ENCODE results near the gene ZFR.
"Not testable (repeated sequence)": the region's sequence is repeated elsewhere in the genome, so short reads cannot be mapped to it uniquely, and the experiment has no call there.

Gene ZFR

DNA sequence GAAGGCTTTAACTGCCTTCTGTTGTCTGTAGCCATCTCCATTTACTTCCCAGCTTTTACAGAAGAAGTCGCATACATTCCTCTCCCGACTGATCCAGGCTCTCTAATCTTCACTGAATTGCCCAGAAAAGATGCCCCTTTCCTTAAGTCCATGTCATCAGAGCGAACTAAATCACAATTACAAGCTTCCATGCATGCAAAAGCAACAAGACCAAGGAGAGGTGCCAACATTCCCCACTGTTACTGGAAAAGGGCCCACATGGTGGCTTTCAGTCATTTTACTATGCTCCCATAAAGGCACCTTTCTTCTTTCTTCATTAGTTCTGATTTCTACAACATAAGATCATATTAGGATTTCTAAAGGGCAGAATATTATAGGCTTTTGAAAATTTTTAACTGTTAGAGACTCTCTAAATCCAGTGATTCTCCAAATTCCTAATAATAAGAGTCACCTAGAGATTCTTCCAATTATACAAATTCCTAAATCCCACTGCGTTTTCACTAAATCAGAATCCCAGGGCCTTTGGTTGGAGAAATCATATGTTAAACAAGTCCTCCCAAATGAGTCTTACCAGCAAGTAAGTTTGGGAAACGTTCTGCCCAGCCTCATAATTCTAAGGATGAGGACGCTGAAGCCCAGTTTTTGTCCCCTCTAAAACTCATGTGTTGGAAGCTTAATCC, 17.0 kb upstream of the ZFR start:
- H3K36me3 Mint-ChIP-seq = no peaks in the 10 kb centered on the region
- H3K27ac Mint-ChIP-seq = no peak overlapping the region
- ATAC-seq = no peak
- no peak overlapping the region for H3K4me3 Mint-ChIP-seq
- no peaks in the 10 kb centered on the region for H3K9me3 Mint-ChIP-seq
- H3K4me1 Mint-ChIP-seq = peaks cover 13% of the 10 kb centered on the region
- no peak for DNase-seq (ENCODE audit: low spot score in 2 of 2)

DNA sequence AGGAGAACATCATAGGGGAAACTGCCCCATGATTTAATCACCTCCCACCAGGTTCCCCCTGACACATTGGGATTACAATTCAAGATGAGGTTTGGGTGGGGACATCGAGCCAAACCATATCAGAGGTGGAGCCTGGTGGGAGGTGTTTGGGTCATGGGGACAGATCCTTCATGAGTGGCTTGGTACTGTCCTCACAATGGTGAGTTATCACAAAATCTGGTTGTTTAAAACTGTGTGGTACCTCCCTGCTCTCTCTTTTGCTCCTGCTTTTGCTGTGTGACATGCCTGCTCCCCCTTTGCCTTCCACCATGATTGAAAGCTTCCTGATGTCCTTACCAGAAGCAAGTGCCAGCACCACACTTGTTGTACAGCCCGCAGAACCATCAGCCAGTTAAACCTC, 16.2 kb upstream of the ZFR start:
- Mint-ChIP-seq H3K27ac (no peak overlapping the region), H3K9me3 (no peaks in the 10 kb centered on the region), H3K4me3 (no peak overlapping the region), H3K36me3 (no peaks in the 10 kb centered on the region), H3K4me1 (peaks cover 13% of the 10 kb centered on the region)
- DNase-seq (ENCODE audit: low spot score in 2 of 2) (no peak), ATAC-seq (no peak)

DNA sequence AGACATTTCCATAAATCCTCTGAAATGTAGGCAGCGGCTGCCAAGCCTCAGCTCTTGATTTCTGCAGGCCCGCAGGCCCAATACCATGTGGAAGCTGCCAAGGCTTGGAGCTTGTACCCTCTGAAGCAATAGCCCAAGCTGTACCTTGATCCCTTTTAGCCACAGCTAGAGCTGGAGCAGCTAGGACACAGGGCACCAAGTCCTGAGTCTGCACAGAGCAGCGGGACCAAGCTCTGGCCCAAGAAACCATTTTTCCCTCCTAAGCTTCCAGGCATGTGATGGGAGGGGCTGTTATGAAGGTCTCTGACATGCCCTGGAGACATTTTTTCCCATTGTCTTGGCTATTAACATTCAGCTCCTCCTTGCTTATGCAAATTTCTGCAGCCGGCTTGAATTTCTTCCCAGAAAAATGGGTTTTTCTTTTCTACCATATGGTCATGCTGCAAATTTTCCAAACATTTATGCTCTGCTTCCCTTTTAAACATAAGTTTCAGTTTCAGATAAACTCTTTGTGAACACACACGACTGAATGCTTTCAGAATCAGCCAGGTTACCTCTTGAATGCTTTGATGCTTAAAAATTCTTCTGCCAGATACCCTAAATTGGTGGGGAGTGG, 14.4 kb upstream of the ZFR start:
- no peaks in the 10 kb centered on the region for H3K9me3 Mint-ChIP-seq
- H3K36me3 Mint-ChIP-seq = no peaks in the 10 kb centered on the region
- no peak overlapping the region for H3K4me3 Mint-ChIP-seq
- ATAC-seq (no peak), DNase-seq (ENCODE audit: low spot score in 2 of 2) (no peak)
- H3K4me1 Mint-ChIP-seq = peaks cover 13% of the 10 kb centered on the region
- H3K27ac Mint-ChIP-seq = no peak overlapping the region

- ATAC-seq (no peak), DNase-seq (ENCODE audit: low spot score in 2 of 2) (no peak)
- Mint-ChIP-seq H3K4me3 (no peak overlapping the region), H3K4me1 (no peaks in the 10 kb centered on the region), H3K9me3 (no peaks in the 10 kb centered on the region), H3K27ac (no peak overlapping the region), H3K36me3 (no peaks in the 10 kb centered on the region)
Observed at GRCh38 chr5:32455311-32455710, 10.8 kb upstream of the ZFR start.

DNA sequence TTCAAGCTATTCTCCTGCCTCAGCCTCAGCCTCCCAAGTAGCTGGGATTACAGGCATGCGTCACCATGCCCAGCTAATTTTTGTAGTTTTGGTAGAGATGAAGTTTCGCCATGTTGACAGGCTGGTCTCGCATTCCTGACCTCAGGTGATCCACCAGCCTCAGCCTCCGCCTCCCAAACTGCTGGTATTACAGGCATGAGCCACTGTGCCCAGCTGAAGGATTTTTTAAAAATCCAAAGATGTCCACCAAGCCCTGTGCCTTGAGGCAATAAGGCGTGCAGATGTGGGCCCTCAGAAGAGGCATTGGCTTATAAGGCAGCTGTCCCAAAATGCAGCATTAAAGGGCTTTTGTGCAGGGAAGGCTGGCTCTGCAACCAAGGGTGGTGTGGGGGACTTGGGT, 10.3 kb upstream of the ZFR start:
- H3K4me3 Mint-ChIP-seq = no peak overlapping the region
- ATAC-seq (no peak), DNase-seq (ENCODE audit: low spot score in 2 of 2) (no peak)
- H3K4me1 Mint-ChIP-seq = no peaks in the 10 kb centered on the region
- no peak overlapping the region for H3K27ac Mint-ChIP-seq
- H3K9me3 Mint-ChIP-seq = no peaks in the 10 kb centered on the region
- no peaks in the 10 kb centered on the region for H3K36me3 Mint-ChIP-seq

DNA sequence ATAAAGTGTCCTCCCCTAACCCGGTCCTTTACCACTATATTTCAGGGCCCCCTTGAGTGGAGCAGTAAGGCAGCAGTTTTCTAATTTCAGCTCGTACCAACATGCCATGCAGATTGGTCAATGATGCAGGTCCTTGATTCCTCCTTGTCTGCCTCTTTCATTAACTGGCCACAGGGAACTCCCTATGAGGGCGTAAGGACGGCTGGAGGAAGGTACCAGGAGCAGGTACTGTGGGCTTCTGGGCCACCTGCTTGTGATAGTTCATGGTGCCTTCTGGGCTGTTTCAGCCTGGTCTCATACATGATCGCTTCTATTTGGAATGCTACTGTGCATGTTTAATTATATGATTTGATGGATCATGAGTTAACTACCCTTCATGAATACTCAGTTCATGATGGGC, 9.4 kb upstream of the ZFR start:
- H3K4me3 Mint-ChIP-seq = no peak overlapping the region
- DNase-seq (ENCODE audit: low spot score in 2 of 2) = no peak
- H3K4me1 Mint-ChIP-seq = no peaks in the 10 kb centered on the region
- H3K9me3 Mint-ChIP-seq = no peaks in the 10 kb centered on the region
- H3K36me3 Mint-ChIP-seq = no peaks in the 10 kb centered on the region
- no peak for ATAC-seq
- no peak overlapping the region for H3K27ac Mint-ChIP-seq

DNA sequence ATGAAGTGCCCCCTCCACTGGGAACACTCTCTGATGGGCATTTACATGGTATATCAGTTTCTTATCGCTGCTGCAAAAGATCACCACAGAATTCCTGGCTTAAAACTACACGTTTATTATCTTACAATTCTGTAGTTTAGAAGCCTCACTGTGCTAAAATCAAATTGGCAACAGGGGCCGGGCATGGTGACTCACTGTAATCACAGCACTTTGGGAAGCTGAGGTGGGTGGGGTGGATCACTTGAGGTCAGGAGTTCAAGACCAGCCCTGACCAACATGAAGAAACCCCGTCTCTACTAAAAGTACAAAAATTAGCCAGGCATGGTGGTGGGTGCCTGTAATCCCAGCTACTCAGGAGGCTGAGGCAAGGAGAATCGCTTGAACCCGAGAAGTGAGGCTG, 7.8 kb upstream of the ZFR start:
- H3K4me1 Mint-ChIP-seq; H3K9me3 Mint-ChIP-seq; H3K36me3 Mint-ChIP-seq; DNase-seq (ENCODE audit: low spot score in 2 of 2); H3K27ac Mint-ChIP-seq; ATAC-seq; H3K4me3 Mint-ChIP-seq: not testable (repeated sequence)

DNA sequence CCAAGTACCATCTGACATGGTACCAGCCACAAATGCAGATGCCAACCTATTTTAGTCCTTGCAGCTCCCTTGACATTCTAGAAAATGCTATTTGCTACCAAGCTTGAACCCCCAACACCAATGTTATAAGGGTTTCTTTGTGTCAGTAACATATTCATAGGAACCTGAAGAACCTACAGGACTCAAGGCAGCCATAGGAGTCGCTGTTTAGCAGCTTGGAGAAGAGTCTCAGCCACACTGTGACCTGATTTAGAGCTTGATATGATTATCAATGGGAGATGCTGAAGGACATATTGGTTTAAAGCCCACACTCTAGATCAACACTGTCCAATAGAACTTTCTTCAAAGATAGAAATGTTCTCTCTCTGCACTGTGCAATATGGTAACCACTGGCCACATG, 6.4 kb upstream of the ZFR start:
- DNase-seq (ENCODE audit: low spot score in 2 of 2) = no peak
- H3K4me1 Mint-ChIP-seq = peaks cover under 1% of the 10 kb centered on the region
- no peak overlapping the region for H3K27ac Mint-ChIP-seq
- H3K4me3 Mint-ChIP-seq = no peak overlapping the region
- no peak for ATAC-seq
- H3K36me3 Mint-ChIP-seq = no peaks in the 10 kb centered on the region
- no peaks in the 10 kb centered on the region for H3K9me3 Mint-ChIP-seq

- Mint-ChIP-seq H3K9me3 (no peaks in the 10 kb centered on the region), H3K4me3 (no peak overlapping the region), H3K4me1 (peaks cover 13% of the 10 kb centered on the region), H3K36me3 (peaks cover 10% of the 10 kb centered on the region), H3K27ac (no peak overlapping the region)
- no peak for DNase-seq (ENCODE audit: low spot score in 2 of 2)
- no peak for ATAC-seq
Observed at GRCh38 chr5:32449262-32449661, 4.7 kb upstream of the ZFR start.

GRCh38 chr5:32446630-32447029, 2.1 kb upstream of the ZFR start:
- Mint-ChIP-seq H3K4me3 (no peak overlapping the region), H3K9me3 (no peaks in the 10 kb centered on the region), H3K36me3 (peaks cover 31% of the 10 kb centered on the region), H3K27ac (no peak overlapping the region), H3K4me1 (peaks cover 27% of the 10 kb centered on the region)
- peak in 1 of 2 donors; percentile 45 for DNase-seq (ENCODE audit: low spot score in 2 of 2)
- no peak for ATAC-seq

GRCh38 chr5:32445831-32446614, 1.5 kb upstream of the ZFR start:
- Mint-ChIP-seq H3K36me3 (peaks cover 37% of the 10 kb centered on the region), H3K4me1 (peaks cover 27% of the 10 kb centered on the region), H3K9me3 (no peaks in the 10 kb centered on the region), H3K27ac (peak overlapping the region; percentile 96), H3K4me3 (peak overlapping the region; percentile 88)
- DNase-seq (ENCODE audit: low spot score in 2 of 2) (no peak), ATAC-seq (no peak)

DNA sequence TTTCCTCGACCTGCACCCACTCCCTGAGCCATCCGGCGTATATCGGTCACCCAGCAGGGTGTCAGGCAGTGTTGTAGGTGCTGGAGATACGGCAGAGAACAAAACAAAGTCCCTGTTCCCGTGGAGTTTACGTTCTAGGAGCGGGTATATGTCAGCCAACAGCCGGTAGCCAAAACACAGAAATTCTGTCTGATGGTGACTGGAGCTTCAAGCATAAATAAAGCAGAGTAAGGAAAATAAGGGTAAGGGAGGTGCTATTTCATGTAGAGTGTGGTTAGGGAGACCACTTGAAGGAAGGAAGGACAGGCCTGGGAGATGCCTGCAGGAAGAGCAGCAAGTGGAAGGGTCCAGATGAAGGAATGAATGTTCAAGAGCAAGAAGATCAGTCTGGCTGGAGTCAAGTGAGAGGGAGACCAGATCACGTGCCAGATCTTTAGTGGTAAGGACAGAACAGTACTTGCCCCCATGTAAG, 783 bp upstream of the ZFR start:
- no peaks in the 10 kb centered on the region for H3K9me3 Mint-ChIP-seq
- peaks cover 44% of the 10 kb centered on the region for H3K36me3 Mint-ChIP-seq
- peak overlapping the region; percentile 88 for H3K4me3 Mint-ChIP-seq
- peaks cover 27% of the 10 kb centered on the region for H3K4me1 Mint-ChIP-seq
- DNase-seq (ENCODE audit: low spot score in 2 of 2) = no peak
- H3K27ac Mint-ChIP-seq = peak overlapping the region; percentile 96
- ATAC-seq = no peak

- H3K4me1 Mint-ChIP-seq = peaks cover 27% of the 10 kb centered on the region
- peak overlapping the region; percentile 96 for H3K27ac Mint-ChIP-seq
- DNase-seq (ENCODE audit: low spot score in 2 of 2) (peak; percentile 30 to 77), ATAC-seq (peak; percentile 63)
- peaks cover 59% of the 10 kb centered on the region for H3K36me3 Mint-ChIP-seq
- H3K9me3 Mint-ChIP-seq = no peaks in the 10 kb centered on the region
- peak overlapping the region; percentile 88 for H3K4me3 Mint-ChIP-seq
Observed at GRCh38 chr5:32443541-32444430, 754 bp downstream of the ZFR start.

DNA sequence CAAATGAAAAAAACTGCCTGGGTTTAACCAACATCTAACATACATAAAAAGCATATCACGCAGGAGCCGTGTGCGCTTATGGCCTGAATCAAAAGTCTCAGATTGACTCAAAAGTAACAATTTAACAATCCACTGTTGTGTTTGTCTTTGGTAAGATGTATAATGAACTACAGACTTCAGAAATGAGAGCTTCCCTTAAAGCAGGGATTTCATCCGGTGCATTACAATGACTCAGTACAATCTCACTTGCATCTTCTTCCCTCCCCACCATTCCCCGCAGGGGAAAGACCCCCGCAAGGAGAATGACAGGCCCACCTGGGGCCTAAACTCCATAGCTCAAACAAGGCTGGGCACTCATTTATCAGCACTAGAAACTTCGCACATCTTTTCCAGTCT, 1.4 kb downstream of the ZFR start:
- H3K9me3 Mint-ChIP-seq = no peaks in the 10 kb centered on the region
- H3K4me3 Mint-ChIP-seq = peak overlapping the region; percentile 88
- peaks cover 27% of the 10 kb centered on the region for H3K4me1 Mint-ChIP-seq
- peaks cover 66% of the 10 kb centered on the region for H3K36me3 Mint-ChIP-seq
- DNase-seq (ENCODE audit: low spot score in 2 of 2) (peak; percentile 8 to 56), ATAC-seq (peak; percentile 74)
- H3K27ac Mint-ChIP-seq = peak overlapping the region; percentile 96

GRCh38 chr5:32439086-32439642, 5.4 kb downstream of the ZFR start:
- Mint-ChIP-seq H3K4me3 (no peak overlapping the region), H3K9me3 (no peaks in the 10 kb centered on the region), H3K4me1 (peaks cover 21% of the 10 kb centered on the region), H3K27ac (no peak overlapping the region), H3K36me3 (peaks cover 75% of the 10 kb centered on the region)
- DNase-seq (ENCODE audit: low spot score in 2 of 2) (no peak), ATAC-seq (no peak)

Data from stimulated activated effector memory CD8-positive, alpha-beta T cell treated with anti-CD3 and anti-CD28 coated beads, Interleukin-12 subunit alpha, Interleukin-12 subunit beta, amount 100 ng/mL, for 72 hours (primary cell).